GM12865 (cell line): ENCODE data around the gene HRH3.

Source experiments
- DNase-seq: peaks from one replicate; pipeline ENCODE4 v3.0.0; 2010; ENCODE audit warnings: low read depth
- H3K4me3 ChIP-seq: 2 replicates; pipeline ENCODE4 v1.5.1; 2011; ENCODE audit warnings: mild to moderate bottlenecking, low read depth, low read length, control low read depth
- CTCF ChIP-seq: IDR thresholded peaks from 2 replicates; pipeline ENCODE4 v1.5.1; 2011; ENCODE audit warnings: low read length, control low read depth, low read depth, inconsistent platforms; ENCODE audit not compliant: insufficient read depth; ENCODE audit errors: missing control alignments

The HRH3 gene

GRCh38 chr20:62227977-62228958 is 8.2 kb upstream of the HRH3 start:
- no peak overlapping the region for H3K4me3 ChIP-seq
- DNase-seq, result no peak
- no peak for TF ChIP-seq CTCF

GRCh38 chr20:62227591-62227976 is 7.5 kb upstream of the HRH3 start:
- DNase-seq, result no peak

GRCh38 chr20:62226707-62227590 is 6.9 kb upstream of the HRH3 start:
- no peak for TF ChIP-seq CTCF
- H3K4me3 ChIP-seq, result no peak overlapping the region
- DNase-seq, result no peak

More at GRCh38 chr20:62227591-62227976, 7.5 kb upstream of the HRH3 start:
- H3K4me3 ChIP-seq, result no peak overlapping the region
- no peak for TF ChIP-seq CTCF

- no peak for TF ChIP-seq CTCF
- no peak for DNase-seq
Observed at GRCh38 chr20:62225820-62226635, 6.0 kb upstream of the HRH3 start.

GRCh38 chr20:62225026-62225425 is 4.9 kb upstream of the HRH3 start:
- H3K4me3 ChIP-seq, result no peak overlapping the region
- no peak for TF ChIP-seq CTCF
- DNase-seq, result no peak

More at GRCh38 chr20:62225820-62226635, 6.0 kb upstream of the HRH3 start:
- H3K4me3 ChIP-seq, result no peak overlapping the region
